SU-DHL-6 (cell line): ENCODE measurements around the gene FHIP1A.

Source experiments
- EZH2phosphoT487 ChIP-seq: fragments of 200-600 bp; sonication (generic), shearing (Covaris generic); conservative IDR thresholded peaks from 2 replicates; pipeline ENCODE4 v1.6.1; 2018; ENCODE audit warnings: mild to moderate bottlenecking, antibody characterized with exemption, low read length, moderate library complexity, mixed read lengths
- TF ChIP-seq, protein P1 (sequence below): fragments of 200-600 bp; sonication (generic); IDR thresholded peaks from one replicate; pipeline ENCODE4 v1.5.1; 2017; ENCODE audit warnings: antibody characterized with exemption, mild to moderate bottlenecking, low read length, moderate library complexity; ENCODE audit not compliant: insufficient read depth, poor library complexity, severe bottlenecking

DNA sequence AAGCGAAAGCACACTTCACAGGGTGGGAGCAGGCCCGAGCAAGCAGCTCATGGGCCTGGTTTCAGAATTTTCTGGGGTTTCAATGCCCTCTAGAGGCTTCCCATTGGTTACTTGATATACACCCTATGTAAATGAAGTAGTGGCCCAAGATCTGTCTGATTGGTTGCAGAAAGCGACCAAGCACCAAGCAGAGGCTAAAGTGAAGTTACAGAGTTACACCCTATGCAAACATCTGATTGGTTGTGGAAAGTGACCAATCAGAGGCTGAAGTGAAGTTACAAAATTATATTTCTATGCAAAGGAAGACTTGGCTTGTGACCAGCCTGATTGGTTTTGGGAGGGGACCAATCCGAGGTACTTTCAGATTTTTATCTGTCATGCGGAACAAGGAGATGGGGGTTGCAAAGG, 8.2 kb downstream of the FHIP1A start:
- TF ChIP-seq, protein P1, sequence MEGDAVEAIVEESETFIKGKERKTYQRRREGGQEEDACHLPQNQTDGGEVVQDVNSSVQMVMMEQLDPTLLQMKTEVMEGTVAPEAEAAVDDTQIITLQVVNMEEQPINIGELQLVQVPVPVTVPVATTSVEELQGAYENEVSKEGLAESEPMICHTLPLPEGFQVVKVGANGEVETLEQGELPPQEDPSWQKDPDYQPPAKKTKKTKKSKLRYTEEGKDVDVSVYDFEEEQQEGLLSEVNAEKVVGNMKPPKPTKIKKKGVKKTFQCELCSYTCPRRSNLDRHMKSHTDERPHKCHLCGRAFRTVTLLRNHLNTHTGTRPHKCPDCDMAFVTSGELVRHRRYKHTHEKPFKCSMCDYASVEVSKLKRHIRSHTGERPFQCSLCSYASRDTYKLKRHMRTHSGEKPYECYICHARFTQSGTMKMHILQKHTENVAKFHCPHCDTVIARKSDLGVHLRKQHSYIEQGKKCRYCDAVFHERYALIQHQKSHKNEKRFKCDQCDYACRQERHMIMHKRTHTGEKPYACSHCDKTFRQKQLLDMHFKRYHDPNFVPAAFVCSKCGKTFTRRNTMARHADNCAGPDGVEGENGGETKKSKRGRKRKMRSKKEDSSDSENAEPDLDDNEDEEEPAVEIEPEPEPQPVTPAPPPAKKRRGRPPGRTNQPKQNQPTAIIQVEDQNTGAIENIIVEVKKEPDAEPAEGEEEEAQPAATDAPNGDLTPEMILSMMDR: no peak
- TF ChIP-seq EZH2phosphoT487: no peak
